DLD1 (cell line): Measurements from ENCODE around the gene PRDM16.

Source experiments
- in situ Hi-C: cut with HindIII; loops from 2 replicates; pipeline ENCODE4 v1.10.0; 2017; ENCODE audit warnings: low sequenced_read_pairs

The PRDM16 gene

GRCh38 chr1:3410142-3410925 lies 341.3 kb downstream of the PRDM16 start:
- in situ Hi-C loops: no loop called here

DNA sequence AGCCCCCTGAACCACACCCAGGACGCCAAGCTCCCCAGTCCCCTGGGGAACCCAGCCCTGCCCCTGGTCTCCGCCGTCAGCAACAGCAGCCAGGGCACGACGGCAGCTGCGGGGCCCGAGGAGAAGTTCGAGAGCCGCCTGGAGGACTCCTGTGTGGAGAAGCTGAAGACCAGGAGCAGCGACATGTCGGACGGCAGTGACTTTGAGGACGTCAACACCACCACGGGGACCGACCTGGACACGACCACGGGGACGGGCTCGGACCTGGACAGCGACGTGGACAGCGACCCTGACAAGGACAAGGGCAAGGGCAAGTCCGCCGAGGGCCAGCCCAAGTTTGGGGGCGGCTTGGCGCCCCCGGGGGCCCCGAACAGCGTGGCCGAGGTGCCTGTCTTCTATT lies 342.8 kb downstream of the PRDM16 start:
- in situ Hi-C loops: no loop called here

GRCh38 chr1:3412376-3412775 lies 343.4 kb downstream of the PRDM16 start:
- in situ Hi-C loops: no loop called here

DNA sequence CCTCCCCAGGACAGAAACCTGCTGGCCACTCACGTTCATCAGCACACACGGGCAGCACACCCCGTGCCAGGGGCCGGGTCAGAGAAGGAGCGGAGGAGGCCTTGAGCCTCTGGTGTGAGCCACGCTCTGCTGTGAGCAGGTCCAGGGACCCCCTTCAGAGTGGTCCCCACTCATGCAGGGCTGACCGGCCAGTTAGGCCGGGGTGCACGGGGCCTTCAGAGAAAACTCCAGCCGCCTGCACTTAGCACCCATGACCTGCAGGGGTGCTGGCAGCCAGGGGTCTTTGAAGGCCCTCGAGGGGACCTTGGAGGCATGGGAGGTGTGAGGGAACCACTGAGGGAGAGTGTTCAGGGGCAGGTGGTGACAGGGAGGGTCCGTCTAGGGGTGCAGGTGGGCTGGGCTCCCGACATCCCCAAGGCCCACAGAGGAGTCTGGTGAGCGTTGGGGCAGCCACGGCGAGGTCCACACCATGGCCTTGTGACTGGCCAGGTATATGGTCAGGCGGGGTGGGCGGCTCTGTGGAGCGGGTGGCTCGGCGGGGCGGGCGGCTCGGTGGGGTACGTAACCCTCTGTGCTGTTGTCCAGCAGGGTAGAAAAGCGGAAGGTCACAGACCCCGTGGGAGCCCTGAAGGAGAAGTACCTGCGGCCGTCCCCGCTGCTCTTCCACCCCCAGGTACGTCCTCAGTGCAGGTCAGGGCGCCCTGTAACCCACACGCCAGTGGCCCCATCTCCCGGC lies 345.1 kb downstream of the PRDM16 start:
- in situ Hi-C loops: no loop called here

DNA sequence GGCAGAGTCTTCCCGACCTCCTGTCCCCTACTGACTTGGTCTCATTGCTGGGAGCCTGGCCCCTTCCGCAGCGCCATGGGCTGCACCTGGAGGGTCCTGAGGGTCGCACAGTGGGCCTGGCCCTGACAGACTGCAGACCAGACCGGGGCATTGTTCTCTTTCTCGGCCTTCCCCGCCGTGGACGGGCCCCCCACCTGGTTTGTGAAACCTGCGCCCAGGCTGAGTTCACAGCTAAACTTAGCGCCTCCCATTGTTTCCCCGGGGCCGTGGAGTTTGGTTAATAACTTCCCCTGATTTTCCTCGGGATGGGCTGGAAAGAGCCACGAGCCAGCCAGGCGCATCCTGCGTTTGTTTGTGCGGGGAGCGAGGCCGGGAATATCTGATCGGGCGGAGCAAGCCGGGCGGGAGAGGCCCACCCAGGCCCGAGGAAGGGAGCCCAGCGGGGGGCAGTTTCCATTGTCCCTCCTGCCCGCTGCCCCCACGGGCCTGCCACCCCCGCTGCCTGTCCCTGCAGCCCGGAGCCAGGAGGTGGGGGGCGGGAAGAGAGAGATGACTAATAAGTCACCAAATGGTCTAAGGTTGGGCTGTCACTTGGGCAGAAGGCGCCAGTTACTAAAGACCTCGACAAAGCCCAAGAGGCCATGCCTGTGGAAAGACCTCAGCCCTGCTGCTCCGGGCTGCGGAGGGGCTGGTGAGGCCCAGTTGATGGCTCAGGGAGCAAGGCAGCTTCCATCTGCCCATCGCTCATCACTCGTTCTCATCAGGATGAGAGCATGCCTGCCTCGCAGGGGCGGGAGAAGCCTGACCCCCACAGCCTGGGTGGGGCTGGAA lies 346.5 kb downstream of the PRDM16 start:
- in situ Hi-C loops: no loop called here

GRCh38 chr1:3417082-3417739 lies 348.2 kb downstream of the PRDM16 start:
- in situ Hi-C loops: no loop called here

GRCh38 chr1:3417934-3418333 lies 348.9 kb downstream of the PRDM16 start:
- in situ Hi-C loops: no loop called here

- in situ Hi-C loops: no loop called here
Observed at GRCh38 chr1:3418600-3418999, 349.6 kb downstream of the PRDM16 start.

GRCh38 chr1:3419415-3420204 lies 350.6 kb downstream of the PRDM16 start:
- in situ Hi-C loops: loop anchor here (10.0 kb wide), 1 partner anchor 385 kb away; no protein-coding TSS in a partner anchor

GRCh38 chr1:3420218-3420951 lies 351.4 kb downstream of the PRDM16 start:
- in situ Hi-C loops: loop anchor here (10.0 kb wide), 1 partner anchor 386 kb away; no protein-coding TSS in a partner anchor

- in situ Hi-C loops: loop anchor here (10.0 kb wide), 1 partner anchor 388 kb away; no protein-coding TSS in a partner anchor
Observed at GRCh38 chr1:3422638-3423037, 353.6 kb downstream of the PRDM16 start.

GRCh38 chr1:3423245-3423829 lies 354.3 kb downstream of the PRDM16 start:
- in situ Hi-C loops: loop anchor here (10.0 kb wide), 1 partner anchor 389 kb away; no protein-coding TSS in a partner anchor

DNA sequence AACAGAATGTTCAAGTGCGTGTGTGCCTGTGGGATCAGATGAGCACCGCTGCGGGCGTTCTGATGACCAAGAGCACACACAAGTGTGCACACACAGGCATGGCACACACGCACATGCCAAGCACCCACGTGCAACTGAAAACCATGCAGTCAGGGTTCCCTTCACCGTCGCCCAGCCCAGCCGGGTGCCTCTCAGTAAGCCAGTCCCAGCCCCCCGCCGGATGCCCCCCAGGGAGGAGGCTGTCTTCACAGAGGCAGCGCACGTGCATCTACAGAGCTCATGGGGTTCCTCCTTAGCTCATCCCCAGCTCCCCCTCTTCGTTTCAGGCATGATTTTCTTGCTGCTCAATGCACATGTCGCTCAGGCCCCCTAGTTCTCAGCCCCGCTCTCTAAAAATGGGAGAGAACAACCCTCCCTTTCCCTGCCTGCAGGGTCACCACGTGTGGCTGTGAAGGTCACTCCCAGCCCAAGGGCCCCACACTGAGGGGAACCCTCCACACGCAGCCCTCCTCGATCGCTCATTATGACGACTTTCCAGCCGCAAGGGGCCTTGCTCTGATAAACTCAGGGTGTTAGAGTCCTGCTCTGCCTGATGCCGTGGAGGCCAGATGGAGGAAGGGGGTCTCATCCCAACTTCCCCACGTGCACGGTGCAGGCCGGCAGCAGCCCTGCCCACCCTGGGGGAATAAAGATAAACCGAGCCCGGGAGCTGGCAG lies 355.1 kb downstream of the PRDM16 start:
- in situ Hi-C loops: loop anchor here (10.0 kb wide), 1 partner anchor 389 kb away; no protein-coding TSS in a partner anchor

GRCh38 chr1:3425486-3426215 lies 356.6 kb downstream of the PRDM16 start:
- in situ Hi-C loops: loop anchor here (10.0 kb wide), 1 partner anchor 391 kb away; no protein-coding TSS in a partner anchor

DNA sequence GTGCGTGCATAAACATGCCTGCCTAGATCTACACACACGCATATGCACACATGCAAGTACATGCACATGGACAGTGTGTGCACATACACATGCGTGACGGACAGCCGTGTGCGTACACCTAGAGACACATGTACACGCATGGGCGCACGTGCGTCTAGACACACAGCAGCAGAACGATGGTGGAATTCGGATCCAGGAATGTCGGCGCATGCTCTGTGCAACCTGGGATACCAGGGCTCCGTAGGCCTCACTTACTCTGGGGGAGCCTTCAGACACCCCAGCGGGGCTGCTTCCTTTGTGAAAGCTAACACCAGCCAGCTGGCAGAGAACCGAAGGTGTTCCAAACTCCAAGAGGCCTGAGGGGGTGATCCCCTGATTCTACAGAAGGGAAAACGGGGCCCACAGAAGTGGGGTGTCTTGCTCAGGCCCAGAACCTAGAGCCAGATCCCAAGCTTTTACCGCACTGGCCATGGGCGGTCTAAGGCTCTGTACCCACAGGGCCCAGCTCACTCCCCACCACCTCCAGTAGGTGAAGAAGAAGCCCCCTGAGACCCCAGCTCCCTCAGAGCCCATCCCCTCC lies 358.0 kb downstream of the PRDM16 start:
- in situ Hi-C loops: loop anchor here (10.0 kb wide), 1 partner anchor 392 kb away; no protein-coding TSS in a partner anchor
